RWPE2 (cell line): ENCODE data around the gene CFAP77.

Experiments
- ATAC-seq: fragments of 200-7000 bp; cut with Tn5 transposase; 3 replicates; pipeline ENCODE4 v1.9.1; 2021; ENCODE audit warnings: low read depth
- DNase-seq: peaks from one replicate; pipeline ENCODE4 v3.0.0-alpha.2; 2020; ENCODE audit warnings: low spot score
- H3K27ac ChIP-seq: fragments of 450-650 bp; 2 replicates; pipeline ENCODE4 v1.5.1; 2017; ENCODE audit warnings: mild to moderate bottlenecking; ENCODE audit not compliant: poor library complexity, severe bottlenecking
- H3K27me3 ChIP-seq: fragments of 250-450 bp; sonication (Bioruptor Pico); 2 replicates; pipeline ENCODE4 v1.5.1; 2021; ENCODE audit warnings: mild to moderate bottlenecking, moderate library complexity; ENCODE audit not compliant: insufficient read depth, poor library complexity, severe bottlenecking
- H3K36me3 ChIP-seq: fragments of 250-450 bp; sonication (Bioruptor Pico); 2 replicates; pipeline ENCODE4 v1.5.1; 2020; ENCODE audit warnings: low read depth, mild to moderate bottlenecking, moderate library complexity
- H3K4me1 ChIP-seq: fragments of 250-450 bp; sonication (Bioruptor Pico); 2 replicates; pipeline ENCODE4 v1.5.1; 2021; ENCODE audit warnings: mild to moderate bottlenecking, moderate library complexity; ENCODE audit not compliant: insufficient read depth, poor library complexity, severe bottlenecking
- H3K4me3 ChIP-seq: fragments of 250-450 bp; sonication (Bioruptor Pico); 2 replicates; pipeline ENCODE4 v1.5.1; 2021; ENCODE audit warnings: mild to moderate bottlenecking, moderate library complexity; ENCODE audit not compliant: severe bottlenecking
- H3K9me3 ChIP-seq: fragments of 250-450 bp; sonication (Bioruptor Pico); 2 replicates; pipeline ENCODE4 v1.5.1; 2021; ENCODE audit warnings: mild to moderate bottlenecking, moderate library complexity; ENCODE audit not compliant: severe bottlenecking
- CTCF ChIP-seq: fragments of 450-650 bp; IDR thresholded peaks from one replicate; pipeline ENCODE4 v1.5.1; 2017; ENCODE audit warnings: mild to moderate bottlenecking, moderate library complexity; ENCODE audit not compliant: poor library complexity, severe bottlenecking

CFAP77 gene

GRCh38 chr9:132605387-132605786 lies 195.4 kb downstream of the CFAP77 start:
- Histone ChIP-seq H3K4me3 (no peak overlapping the region), H3K27ac (no peak overlapping the region)
- ATAC-seq, result no peak

GRCh38 chr9:132606066-132606465 lies 196.1 kb downstream of the CFAP77 start:
- Histone ChIP-seq H3K4me1 (no peaks in the 10 kb centered on the region), H3K36me3 (peaks cover 48% of the 10 kb centered on the region), H3K27me3 (no peaks in the 10 kb centered on the region), H3K4me3 (no peak overlapping the region), H3K27ac (no peak overlapping the region), H3K9me3 (no peaks in the 10 kb centered on the region)
- DNase-seq (no peak), ATAC-seq (no peak)
- no peak for TF ChIP-seq CTCF

More at GRCh38 chr9:132605387-132605786, 195.4 kb downstream of the CFAP77 start:
- Histone ChIP-seq H3K9me3 (no peaks in the 10 kb centered on the region), H3K36me3 (peaks cover 43% of the 10 kb centered on the region), H3K27me3 (no peaks in the 10 kb centered on the region), H3K4me1 (no peaks in the 10 kb centered on the region)
- no peak for TF ChIP-seq CTCF
- DNase-seq, result no peak

DNA sequence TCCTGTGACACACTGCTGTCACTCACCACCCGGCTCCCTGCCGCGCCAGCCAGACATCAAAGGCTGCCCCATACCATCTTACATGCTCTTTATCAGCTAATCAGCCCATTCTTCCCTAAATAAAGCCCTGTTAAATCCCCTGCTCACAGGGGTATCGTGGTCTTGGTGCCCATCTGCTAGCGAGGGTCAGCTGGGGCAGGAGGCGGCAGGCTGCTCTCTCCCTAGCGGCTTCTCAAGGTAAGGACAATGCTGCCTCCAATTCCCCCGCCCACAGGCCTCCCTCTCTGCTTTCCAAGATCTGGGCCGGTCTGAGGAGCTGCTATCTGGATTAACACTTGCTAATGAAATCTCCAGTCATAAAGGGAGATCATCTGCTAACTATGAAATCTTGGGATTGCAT lies 199.2 kb downstream of the CFAP77 start:
- Histone ChIP-seq H3K36me3 (peaks cover 61% of the 10 kb centered on the region), H3K27ac (no peak overlapping the region), H3K4me3 (no peak overlapping the region), H3K27me3 (no peaks in the 10 kb centered on the region), H3K9me3 (no peaks in the 10 kb centered on the region), H3K4me1 (no peaks in the 10 kb centered on the region)
- ATAC-seq, result no peak
- no peak for DNase-seq
- no peak for TF ChIP-seq CTCF

- DNase-seq (no peak), ATAC-seq (peak; percentile 68)
- Histone ChIP-seq H3K9me3 (no peaks in the 10 kb centered on the region), H3K4me3 (no peak overlapping the region), H3K27ac (no peak overlapping the region), H3K27me3 (no peaks in the 10 kb centered on the region), H3K4me1 (no peaks in the 10 kb centered on the region), H3K36me3 (peaks cover 61% of the 10 kb centered on the region)
- no peak for TF ChIP-seq CTCF
These were observed 199.8 kb downstream of the CFAP77 start for GRCh38 chr9:132609829-132610228.

- Histone ChIP-seq H3K9me3 (no peaks in the 10 kb centered on the region), H3K27me3 (no peaks in the 10 kb centered on the region), H3K4me1 (no peaks in the 10 kb centered on the region), H3K36me3 (peaks cover 61% of the 10 kb centered on the region), H3K27ac (no peak overlapping the region), H3K4me3 (no peak overlapping the region)
- ATAC-seq (no peak), DNase-seq (no peak)
- TF ChIP-seq CTCF, result no peak
These were observed 200.7 kb downstream of the CFAP77 start for GRCh38 chr9:132610661-132611060.
